ENCODE data around the gene CFAP299. TPM values are rescaled to one million over a fixed set of nuclear protein-coding genes. Genes with fewer than 3 reads are reported as not detected.
"Not testable (repeated sequence)": the region's sequence is repeated elsewhere in the genome, so short reads cannot be mapped to it uniquely, and the experiment has no call there.

The CFAP299 gene
- total RNA-seq, 1 donor from 2014 or later, result 1.9 TPM

- DNase-seq (ENCODE audit: low read depth), result not testable (repeated sequence)
These were observed 103.9 kb downstream of the CFAP299 start for GRCh38 chr4:80439294-80440061.

GRCh38 chr4:80446248-80446647 lies 110.7 kb downstream of the CFAP299 start:
- DNase-seq (ENCODE audit: low read depth), result no peak

GRCh38 chr4:80446664-80447063 lies 111.1 kb downstream of the CFAP299 start:
- no peak for DNase-seq (ENCODE audit: low read depth)

- no peak for DNase-seq (ENCODE audit: low read depth)
These were observed 112.0 kb downstream of the CFAP299 start for GRCh38 chr4:80447493-80447892.

- DNase-seq (ENCODE audit: low read depth), result no peak
These were observed 112.5 kb downstream of the CFAP299 start for GRCh38 chr4:80448056-80448455.

GRCh38 chr4:80452055-80452454 lies 116.5 kb downstream of the CFAP299 start:
- DNase-seq (ENCODE audit: low read depth), result no peak

- no peak for DNase-seq (ENCODE audit: low read depth)
These were observed 117.2 kb downstream of the CFAP299 start for GRCh38 chr4:80452768-80453167.

- DNase-seq (ENCODE audit: low read depth), result no peak
These were observed 118.5 kb downstream of the CFAP299 start for GRCh38 chr4:80454040-80454439.

- DNase-seq (ENCODE audit: low read depth), result no peak
These were observed 119.0 kb downstream of the CFAP299 start for GRCh38 chr4:80454556-80454955.

GRCh38 chr4:80459918-80460473 lies 124.5 kb downstream of the CFAP299 start:
- no peak for DNase-seq (ENCODE audit: low read depth)

GRCh38 chr4:80461412-80461811 lies 125.9 kb downstream of the CFAP299 start:
- no peak for DNase-seq (ENCODE audit: low read depth)

GRCh38 chr4:80462621-80463091 lies 127.1 kb downstream of the CFAP299 start:
- DNase-seq (ENCODE audit: low read depth), result peak; percentile 33

GRCh38 chr4:80463509-80463908 lies 128.0 kb downstream of the CFAP299 start:
- DNase-seq (ENCODE audit: low read depth), result no peak

GRCh38 chr4:80465238-80465637 lies 129.7 kb downstream of the CFAP299 start:
- peak; percentile 16 for DNase-seq (ENCODE audit: low read depth)

GRCh38 chr4:80465736-80466135 lies 130.2 kb downstream of the CFAP299 start:
- DNase-seq (ENCODE audit: low read depth), result no peak

GRCh38 chr4:80466618-80467017 lies 131.1 kb downstream of the CFAP299 start:
- DNase-seq (ENCODE audit: low read depth), result no peak

GRCh38 chr4:80471756-80472155 lies 136.2 kb downstream of the CFAP299 start:
- DNase-seq (ENCODE audit: low read depth), result no peak

GRCh38 chr4:80475236-80475635 lies 139.7 kb downstream of the CFAP299 start:
- DNase-seq (ENCODE audit: low read depth), result peak; percentile 56

GRCh38 chr4:80475798-80476197 lies 140.3 kb downstream of the CFAP299 start:
- DNase-seq (ENCODE audit: low read depth), result no peak

- DNase-seq (ENCODE audit: low read depth), result no peak
These were observed 149.2 kb downstream of the CFAP299 start for GRCh38 chr4:80484712-80485111.

GRCh38 chr4:80486603-80487002 lies 151.1 kb downstream of the CFAP299 start:
- no peak for DNase-seq (ENCODE audit: low read depth)

GRCh38 chr4:80489798-80490197 lies 154.3 kb downstream of the CFAP299 start:
- no peak for DNase-seq (ENCODE audit: low read depth)

GRCh38 chr4:80492761-80493160 lies 157.2 kb downstream of the CFAP299 start:
- no peak for DNase-seq (ENCODE audit: low read depth)

All from myocyte (in vitro differentiated cells).